PC-9 (cell line): ENCODE measurements around the gene WRAP53. TPM values are rescaled to one million over a fixed set of nuclear protein-coding genes. Genes with fewer than 3 reads are reported as not detected.

Source experiments
- BruUV-seq: library from RNA; stranded (reverse); fragments of 400-500 nt; replicated peaks from 2 replicates; lab custom pipeline; 2021; lab: Mats Ljungman, UMichigan
- CTCF ChIA-PET: fragments of 300-600 bp; sonication (Branson Sonifier 250); formaldehyde crosslinking; loops from one replicate; lab custom pipeline; 2022; ENCODE audit warnings: antibody characterized with exemption; lab: Charles Lee
- POLR2A ChIA-PET: fragments of 300-600 bp; sonication (Branson Sonifier 250); formaldehyde crosslinking; loops from one replicate; lab custom pipeline; 2022; ENCODE audit warnings: antibody characterized with exemption; ENCODE audit not compliant: unreplicated experiment; lab: Charles Lee
- DNase-seq, 2 experiments: peaks; one replicate each; pipeline versions ENCODE4 v3.0.0 to v3.0.0-alpha.2; 2015 to 2022; ENCODE audit warnings: mixed read lengths in 1 of 2
- H2AFZ ChIP-seq: fragments of 200-600 bp; sonication (generic); 2 replicates; pipeline ENCODE4 v1.8.1; 2017; ENCODE audit warnings: antibody characterized with exemption
- H3F3A ChIP-seq: fragments of 200-600 bp; sonication (generic); 2 replicates; pipeline ENCODE4 v1.8.1; 2017; ENCODE audit warnings: antibody characterized with exemption, mild to moderate bottlenecking, low read depth; ENCODE audit not compliant: insufficient read depth
- H3K27ac ChIP-seq: fragments of 200-600 bp; sonication (generic); 2 replicates; pipeline ENCODE4 v1.6.1; 2016; ENCODE audit warnings: mixed run types
- H3K27me3 ChIP-seq: fragments of 200-600 bp; sonication (generic); 2 replicates; pipeline ENCODE4 v1.6.1; 2016; ENCODE audit warnings: low read depth, mixed run types; ENCODE audit not compliant: insufficient read depth
- H3K36me3 ChIP-seq: fragments of 200-600 bp; sonication (generic); 2 replicates; pipeline ENCODE4 v1.6.1; 2016; ENCODE audit warnings: low read depth, mixed run types
- H3K4me1 ChIP-seq: fragments of 200-600 bp; sonication (generic); replicated peaks from 2 replicates; pipeline ENCODE4 v1.6.1; 2016; ENCODE audit warnings: mixed run types; ENCODE audit not compliant: insufficient read depth
- H3K4me2 ChIP-seq: fragments of 200-600 bp; sonication (generic); 2 replicates; pipeline ENCODE4 v1.6.1; 2017; ENCODE audit warnings: mixed run types
- H3K4me3 ChIP-seq: fragments of 200-600 bp; sonication (generic); 2 replicates; pipeline ENCODE4 v1.6.1; 2016; ENCODE audit warnings: mixed run types
- H3K79me2 ChIP-seq: fragments of 200-600 bp; sonication (generic); 2 replicates; pipeline ENCODE4 v1.6.1; 2017; ENCODE audit warnings: low read depth, mixed run types
- H3K9me2 ChIP-seq: fragments of 200-600 bp; sonication (generic); 2 replicates; pipeline ENCODE4 v1.8.1; 2017; ENCODE audit warnings: mild to moderate bottlenecking; ENCODE audit not compliant: insufficient read depth
- H3K9me3 ChIP-seq: fragments of 200-600 bp; sonication (generic); 2 replicates; pipeline ENCODE4 v1.8.1; 2016; ENCODE audit warnings: low read depth; ENCODE audit not compliant: insufficient read depth
- H4K20me1 ChIP-seq: fragments of 200-600 bp; sonication (generic); 2 replicates; pipeline ENCODE4 v1.8.1; 2017; ENCODE audit not compliant: insufficient read depth
- CTCF ChIP-seq: fragments of 200-600 bp; sonication (generic); conservative IDR thresholded peaks from 2 replicates; pipeline ENCODE4 v1.6.1; 2017; ENCODE audit warnings: mixed run types, antibody characterized with exemption, mild to moderate bottlenecking, moderate library complexity
- EZH2 ChIP-seq: fragments of 200-600 bp; sonication (generic); IDR thresholded peaks from 2 replicates; pipeline ENCODE4 v1.8.0; 2017; ENCODE audit warnings: antibody characterized with exemption, low read depth
- intact Hi-C: fragments of 100-400 bp; cut with micrococcal nuclease; formaldehyde crosslinking; loops from one replicate; pipeline ENCODE4 v1.10.0; 2022; ENCODE audit not compliant: unreplicated experiment
- total RNA-seq: library from RNA; stranded (reverse); gene quantifications from 2 replicates; pipeline ENCODE4 v1.2.3, GENCODE V29; 2021

Gene WRAP53
- total RNA-seq, 1 experiment from 2014 or later, result 31.9 TPM

- Histone ChIP-seq H3K4me2 (peak overlapping the region; percentile 6; the same call in 1 of the 2 replicates), H3K27me3 (no peaks in the 10 kb centered on the region), H2AFZ (no peak overlapping the region), H3F3A (peaks cover 43% of the 10 kb centered on the region), H3K9me3 (no peaks in the 10 kb centered on the region), H3K79me2 (no peaks in the 10 kb centered on the region), H3K4me1 (peaks cover 58% of the 10 kb centered on the region), H3K4me3 (no peak overlapping the region), H3K36me3 (no peaks in the 10 kb centered on the region), H3K27ac (0 out of 2 replicates have a peak overlapping the region, but pooled peaks have one; percentile 19), H4K20me1 (no peaks in the 10 kb centered on the region), H3K9me2 (no peaks in the 10 kb centered on the region)
- TF ChIP-seq EZH2 (no peak), CTCF (no peak)
- intact Hi-C loops, result loop anchor here (5.0 kb wide), 2 partner anchors 94 to 369 kb away; partner anchors contain the start of gene ALOXE3
- DNase-seq, result no peak
- ChIA-PET CTCF (interaction anchor here (0.6 to 1.1 kb wide), 4 partner anchors 26 to 293 kb away, joined by 3 read pairs; no protein-coding TSS in a partner anchor), POLR2A (no interaction called here)
- BruUV-seq, result no TSS peak
These were observed 59.9 kb downstream of the WRAP53 start for GRCh38 chr17:7748076-7748775.

- peak overlapping the region; percentile 49; the same call in 1 of the 2 replicates for H3K4me2 ChIP-seq
- H3K27me3 ChIP-seq, result no peaks in the 10 kb centered on the region
- H3K4me3 ChIP-seq, result no peak overlapping the region
- peaks cover 39% of the 10 kb centered on the region for H3F3A ChIP-seq
- CTCF ChIA-PET, result no interaction called here
- TF ChIP-seq CTCF (no peak), EZH2 (no peak)
- peak in 1 of 2 experiments; percentile 70 for DNase-seq
- H3K79me2 ChIP-seq, result no peaks in the 10 kb centered on the region
- no TSS peak for BruUV-seq
- H3K4me1 ChIP-seq, result peaks cover 49% of the 10 kb centered on the region
- no peak overlapping the region for H2AFZ ChIP-seq
- intact Hi-C loops, result no loop called here
- H3K9me3 ChIP-seq, result no peaks in the 10 kb centered on the region
- POLR2A ChIA-PET, result no interaction called here
- H3K36me3 ChIP-seq, result no peaks in the 10 kb centered on the region
- no peaks in the 10 kb centered on the region for H3K9me2 ChIP-seq
- peak overlapping the region; percentile 72 for H3K27ac ChIP-seq
- no peaks in the 10 kb centered on the region for H4K20me1 ChIP-seq
These were observed 62.1 kb downstream of the WRAP53 start for GRCh38 chr17:7750321-7750821.

Other genes with a start within 250 kb of the WRAP53 start
- gene FGF11, start 249.0 kb upstream of the WRAP53 start, total RNA-seq, result 15.2 and 23.2 TPM in 2 replicates
- 31.9 and 53.4 TPM in 2 replicates for gene CHRNB1, start 243.4 kb upstream of the WRAP53 start, total RNA-seq
- gene ZBTB4, start 208.8 kb upstream of the WRAP53 start, total RNA-seq, result 50.6 and 54.0 TPM in 2 replicates
- gene SLC35G6, start 207.0 kb upstream of the WRAP53 start, total RNA-seq, result not detected in 2 replicates
- 149 and 166 TPM in 2 replicates for gene POLR2A, start 204.1 kb upstream of the WRAP53 start, total RNA-seq
- gene TNFSF12, start 139.4 kb upstream of the WRAP53 start, total RNA-seq, result 14.3 and 21.5 TPM in 2 replicates
- 46.4 and 65.4 TPM in 2 replicates for gene TNFSF13, start 129.7 kb upstream of the WRAP53 start, total RNA-seq
- 68.4 and 72.4 TPM in 2 replicates for gene SENP3, start 126.6 kb upstream of the WRAP53 start, total RNA-seq
- gene CD68, start 108.8 kb upstream of the WRAP53 start, total RNA-seq, result 27.0 and 37.0 TPM in 2 replicates
- 33.4 and 44.2 TPM in 2 replicates for gene MPDU1, start 104.6 kb upstream of the WRAP53 start, total RNA-seq
- gene SOX15, start 98.4 kb upstream of the WRAP53 start, total RNA-seq, result 80.9 and 124 TPM in 2 replicates
- gene FXR2, start 73.6 kb upstream of the WRAP53 start, total RNA-seq, result 61.5 and 63.7 TPM in 2 replicates
- gene SAT2, start 60.7 kb upstream of the WRAP53 start, total RNA-seq, result 52.0 and 68.7 TPM in 2 replicates
- 0.52 and 1.0 TPM in 2 replicates for gene SHBG, start 58.3 kb upstream of the WRAP53 start, total RNA-seq
- gene ATP1B2, start 37.6 kb upstream of the WRAP53 start, total RNA-seq, result 0.63 and 0.73 TPM in 2 replicates
- gene TP53, start 987 bp upstream of the WRAP53 start, total RNA-seq, result 307 and 340 TPM in 2 replicates
- 1.5 and 1.6 TPM in 2 replicates for gene EFNB3, start 16.7 kb downstream of the WRAP53 start, total RNA-seq
- 10.6 and 11.6 TPM in 2 replicates for gene DNAH2, start 29.3 kb downstream of the WRAP53 start, total RNA-seq
- 41.3 and 41.8 TPM in 2 replicates for gene KDM6B, start 145.7 kb downstream of the WRAP53 start, total RNA-seq
- 3.1 and 3.4 TPM in 2 replicates for gene TMEM88, start 166.6 kb downstream of the WRAP53 start, total RNA-seq
- 159 and 176 TPM in 2 replicates for gene NAA38, start 169.1 kb downstream of the WRAP53 start, total RNA-seq
- gene CYB5D1, start 169.5 kb downstream of the WRAP53 start, total RNA-seq, result 14.3 and 22.0 TPM in 2 replicates
- 197 and 219 TPM in 2 replicates for gene CHD3, start 200.3 kb downstream of the WRAP53 start, total RNA-seq
- gene RNF227, start 227.8 kb downstream of the WRAP53 start, total RNA-seq, result 3.1 and 4.2 TPM in 2 replicates
- 9.5 and 13.8 TPM in 2 replicates for gene KCNAB3, start 241.4 kb downstream of the WRAP53 start, total RNA-seq
- 181 and 224 TPM in 2 replicates for gene TRAPPC1, start 243.5 kb downstream of the WRAP53 start, total RNA-seq
- gene CNTROB, start 243.7 kb downstream of the WRAP53 start, total RNA-seq, result 62.3 and 65.1 TPM in 2 replicates